Muscle layer of duodenum (tissue), 2 donors: Measurements from ENCODE around the gene SNAP29.
"Not testable (repeated sequence)": the region's sequence is repeated elsewhere in the genome, so short reads cannot be mapped to it uniquely, and the experiment has no call there.

Experiments used
- H3K27ac ChIP-seq: one replicate; pipeline ENCODE4 v1.7.0; 2013; ENCODE audit warnings: mild to moderate bottlenecking, low read length
- H3K27me3 ChIP-seq: one replicate; pipeline ENCODE4 v1.7.0; 2013; ENCODE audit warnings: low read depth, mild to moderate bottlenecking, control low read depth, low read length
- H3K36me3 ChIP-seq, 2 donors: one replicate each; pipeline ENCODE4 v1.7.0; 2013; ENCODE audit warnings: low read length in 2 of 2, control low read depth in 1 of 2, mild to moderate bottlenecking in 1 of 2; ENCODE audit not compliant: insufficient read depth in 2 of 2, control insufficient read depth in 1 of 2
- H3K4me1 ChIP-seq, 2 donors: one replicate each; pipeline ENCODE4 v1.7.0; 2013; ENCODE audit warnings: low read length in 2 of 2, mild to moderate bottlenecking in 2 of 2, control low read depth in 1 of 2, moderate library complexity in 1 of 2; ENCODE audit not compliant: insufficient read depth in 2 of 2, control insufficient read depth in 1 of 2
- H3K4me3 ChIP-seq, 2 donors: one replicate each; pipeline ENCODE4 v1.7.0; 2013; ENCODE audit warnings: low read length in 2 of 2, low read depth in 1 of 2, mild to moderate bottlenecking in 1 of 2
- H3K9me3 ChIP-seq, 2 donors: one replicate each; pipeline ENCODE4 v1.7.0; 2013; ENCODE audit warnings: low read length in 2 of 2, control low read depth in 1 of 2, mild to moderate bottlenecking in 1 of 2; ENCODE audit not compliant: control insufficient read depth in 1 of 2
- donor health status: healthy.

SNAP29 gene

DNA sequence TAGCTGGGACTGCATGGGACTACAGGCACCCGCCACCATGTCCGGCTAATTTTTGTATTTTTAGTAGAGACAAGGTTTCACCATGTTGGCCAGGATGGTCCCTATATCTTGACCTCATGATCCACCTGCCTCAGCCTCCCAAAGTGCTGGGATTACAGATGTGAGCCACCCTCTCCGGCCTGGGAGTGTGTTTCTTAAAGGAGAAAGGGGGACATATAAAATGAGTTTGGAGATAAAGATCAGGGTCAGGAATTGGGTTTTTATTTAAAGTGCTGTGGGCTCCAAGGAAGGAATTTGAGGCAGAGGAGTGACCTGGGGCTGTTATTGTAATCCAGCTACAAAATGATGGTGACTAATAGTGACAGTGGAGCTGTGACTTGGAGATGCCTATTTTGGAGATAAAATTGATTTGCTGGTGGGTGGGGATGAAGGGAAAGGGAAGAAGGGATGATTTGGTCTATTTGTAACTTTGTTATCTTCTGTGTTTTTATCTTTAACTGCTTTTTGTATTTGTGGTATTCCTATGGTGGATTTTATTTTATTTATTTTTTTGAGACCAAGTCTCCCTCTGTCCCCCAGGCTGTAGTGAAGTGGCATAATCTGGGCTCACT lies 63.4 kb downstream of the SNAP29 start:
- Histone ChIP-seq H3K27me3 (no peaks in the 10 kb centered on the region), H3K27ac (no peak overlapping the region), H3K4me1 (peaks cover 7 to 32% of the 10 kb centered on the region in 2 donors), H3K36me3 (no peaks in the 10 kb centered on the region), H3K4me3 (no peak overlapping the region), H3K9me3 (no peaks in the 10 kb centered on the region)

- Histone ChIP-seq H3K27ac (no peak overlapping the region), H3K4me3 (no peak overlapping the region), H3K4me1 (peaks cover 0 to 10% of the 10 kb centered on the region in 2 donors), H3K27me3 (no peaks in the 10 kb centered on the region), H3K36me3 (no peaks in the 10 kb centered on the region), H3K9me3 (no peaks in the 10 kb centered on the region)
Measured at GRCh38 chr22:20926243-20926642, 67.4 kb downstream of the SNAP29 start.

DNA sequence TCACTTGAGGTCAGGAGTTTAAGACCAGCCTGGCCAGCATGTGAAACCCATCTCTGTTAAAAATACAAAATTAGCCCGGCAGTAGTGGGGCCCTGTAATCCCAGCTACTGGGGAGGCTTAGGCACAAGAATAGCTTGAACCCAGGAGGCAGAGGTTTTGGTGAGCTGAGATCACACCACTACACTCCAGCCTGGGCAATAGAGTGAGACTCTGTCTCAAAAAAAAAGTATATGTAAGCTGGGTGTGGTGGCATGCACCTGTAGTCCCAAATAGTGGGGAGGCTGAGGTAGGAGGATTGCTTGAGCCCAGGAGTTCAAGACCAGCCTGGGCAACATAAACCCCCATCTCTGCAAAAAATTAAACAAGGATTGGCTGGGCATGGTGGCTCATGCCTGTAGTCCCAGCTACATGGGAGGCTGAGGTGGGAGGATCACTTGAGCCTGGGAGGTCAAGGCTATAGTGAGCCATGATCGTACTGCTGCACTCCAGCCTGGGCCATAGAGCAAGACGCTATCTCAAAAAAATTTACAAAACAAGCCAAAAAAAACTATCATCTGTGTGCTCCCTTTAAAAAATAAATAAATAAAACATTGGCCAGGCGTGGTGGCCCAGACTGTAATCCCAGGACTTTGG lies 69.2 kb downstream of the SNAP29 start:
- Histone ChIP-seq H3K36me3 (no peaks in the 10 kb centered on the region), H3K4me1 (no peaks in the 10 kb centered on the region), H3K4me3 (no peak overlapping the region), H3K27me3 (no peaks in the 10 kb centered on the region), H3K9me3 (no peaks in the 10 kb centered on the region), H3K27ac (no peak overlapping the region)

DNA sequence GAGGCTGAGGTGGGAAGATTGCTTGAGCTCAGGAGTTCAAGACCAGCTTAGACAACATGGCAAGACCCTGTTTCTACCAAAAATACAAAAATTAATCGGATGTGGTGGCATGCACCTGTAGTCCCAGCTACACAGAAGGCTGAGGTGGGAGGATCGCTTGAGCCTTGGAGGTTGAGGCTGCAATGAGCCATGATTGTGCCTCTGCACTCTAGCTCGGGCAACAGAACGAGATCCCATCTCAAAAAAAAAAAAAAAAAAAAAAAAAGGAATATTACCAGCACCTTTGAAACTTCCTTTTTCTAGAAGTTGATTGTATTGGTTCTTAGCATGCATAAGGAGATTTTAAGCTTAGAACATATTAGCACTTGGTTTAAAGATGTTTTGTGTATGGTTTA lies 69.8 kb downstream of the SNAP29 start:
- Histone ChIP-seq H3K4me1 (no peaks in the 10 kb centered on the region), H3K27me3 (no peaks in the 10 kb centered on the region), H3K36me3 (no peaks in the 10 kb centered on the region), H3K9me3 (no peaks in the 10 kb centered on the region), H3K27ac (no peak overlapping the region), H3K4me3 (no peak overlapping the region)

DNA sequence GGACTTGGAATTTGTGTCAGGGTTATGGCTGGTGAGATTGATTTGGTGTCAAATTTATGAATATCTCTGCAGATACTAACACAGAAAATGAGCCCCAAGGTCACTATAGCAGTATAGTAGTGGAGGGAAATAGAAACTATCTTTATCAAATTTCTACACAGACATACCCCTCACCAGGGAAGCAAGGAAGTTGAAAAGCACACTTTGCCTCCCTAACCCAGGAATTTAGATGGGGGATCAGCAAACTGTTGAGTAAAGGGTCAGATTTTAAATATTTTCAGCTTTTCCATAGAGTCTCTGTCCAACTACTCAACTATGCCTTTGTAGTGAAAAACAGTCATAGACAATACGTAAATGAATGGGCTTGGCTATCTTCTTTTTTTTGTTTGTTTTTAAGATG lies 71.2 kb downstream of the SNAP29 start:
- Histone ChIP-seq H3K4me1 (no peaks in the 10 kb centered on the region), H3K9me3 (no peaks in the 10 kb centered on the region), H3K36me3 (peaks cover 4 to 5% of the 10 kb centered on the region in 2 donors), H3K4me3 (no peak overlapping the region), H3K27ac (no peak overlapping the region), H3K27me3 (no peaks in the 10 kb centered on the region)

GRCh38 chr22:20930435-20930834 lies 71.6 kb downstream of the SNAP29 start:
- not testable (repeated sequence) for H3K9me3 ChIP-seq, H3K27me3 ChIP-seq, H3K27ac ChIP-seq, H3K4me3 ChIP-seq, H3K36me3 ChIP-seq, H3K4me1 ChIP-seq

DNA sequence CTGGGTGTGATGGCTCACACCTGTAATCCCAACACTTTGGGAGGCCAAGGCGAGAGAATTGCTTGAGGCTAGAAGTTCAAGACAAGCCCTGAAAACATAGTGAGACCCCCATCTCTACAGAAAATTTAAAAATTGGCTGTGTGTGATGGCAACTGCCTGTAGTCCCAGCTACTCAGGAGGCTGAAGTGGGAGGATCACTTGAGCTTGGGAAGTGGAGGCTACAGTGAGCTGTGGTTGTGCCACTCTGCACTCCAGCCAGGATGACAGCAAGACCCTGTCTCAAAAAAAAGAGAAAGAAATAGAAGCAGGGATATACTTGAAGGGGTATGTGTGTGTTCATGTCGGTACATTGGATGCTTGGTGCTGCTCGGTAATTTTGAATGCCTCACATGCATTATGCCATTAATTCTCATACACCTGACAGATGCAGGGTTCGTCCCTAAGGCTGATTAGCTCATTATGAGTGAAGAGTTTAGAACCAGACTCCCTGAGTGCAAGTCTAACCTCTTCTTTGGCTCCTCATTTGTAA lies 72.4 kb downstream of the SNAP29 start:
- Histone ChIP-seq H3K4me3 (no peak overlapping the region), H3K9me3 (no peaks in the 10 kb centered on the region), H3K27me3 (no peaks in the 10 kb centered on the region), H3K4me1 (peaks cover 0 to 3% of the 10 kb centered on the region in 2 donors), H3K36me3 (peaks cover 4 to 5% of the 10 kb centered on the region in 2 donors), H3K27ac (no peak overlapping the region)

DNA sequence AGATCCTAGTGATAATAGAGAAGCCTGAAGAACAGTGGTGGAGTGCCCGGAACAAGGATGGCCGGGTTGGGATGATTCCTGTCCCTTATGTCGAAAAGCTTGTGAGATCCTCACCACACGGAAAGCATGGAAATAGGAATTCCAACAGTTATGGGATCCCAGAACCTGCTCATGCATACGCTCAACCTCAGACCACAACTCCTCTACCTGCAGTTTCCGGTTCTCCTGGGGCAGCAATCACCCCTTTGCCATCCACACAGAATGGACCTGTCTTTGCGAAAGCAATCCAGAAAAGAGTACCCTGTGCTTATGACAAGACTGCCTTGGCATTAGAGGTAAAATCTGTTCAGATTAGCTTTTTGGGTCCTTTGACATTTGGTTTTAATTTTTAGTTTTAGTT lies 75.1 kb downstream of the SNAP29 start:
- no peaks in the 10 kb centered on the region for H3K27me3 ChIP-seq
- H3K9me3 ChIP-seq, result no peaks in the 10 kb centered on the region
- H3K36me3 ChIP-seq, result peaks cover 4 to 5% of the 10 kb centered on the region in 2 donors
- no peak overlapping the region for H3K27ac ChIP-seq
- no peak overlapping the region for H3K4me3 ChIP-seq
- peaks cover 6 to 19% of the 10 kb centered on the region in 2 donors for H3K4me1 ChIP-seq

DNA sequence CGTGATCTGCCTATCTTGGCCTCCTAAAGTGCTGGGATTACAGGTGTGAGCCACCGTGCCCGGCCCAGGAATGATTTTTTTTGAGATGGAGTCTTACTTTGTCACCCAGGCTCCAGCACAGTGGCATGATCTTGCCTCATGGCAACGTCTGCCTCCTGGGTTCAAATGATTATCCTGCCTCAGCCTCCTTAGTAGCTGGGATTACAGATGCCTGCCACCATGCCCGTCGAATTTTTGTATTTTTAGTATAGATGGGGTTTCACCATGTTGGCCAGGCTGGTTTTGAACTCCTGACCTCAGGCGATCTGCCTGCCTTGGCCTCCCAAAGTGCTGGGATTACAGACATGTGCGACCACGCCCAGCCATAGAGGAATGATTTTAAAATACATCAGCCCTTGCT lies 76.2 kb downstream of the SNAP29 start:
- not testable (repeated sequence) for H3K9me3 ChIP-seq, H3K27me3 ChIP-seq, H3K27ac ChIP-seq, H3K36me3 ChIP-seq, H3K4me3 ChIP-seq
- peaks cover 8 to 21% of the 10 kb centered on the region in 2 donors for H3K4me1 ChIP-seq

GRCh38 chr22:20935780-20936539 lies 77.2 kb downstream of the SNAP29 start:
- not testable (repeated sequence) for H3K4me3 ChIP-seq, H3K27ac ChIP-seq, H3K9me3 ChIP-seq, H3K36me3 ChIP-seq, H3K27me3 ChIP-seq
- peaks cover 17 to 28% of the 10 kb centered on the region in 2 donors for H3K4me1 ChIP-seq

DNA sequence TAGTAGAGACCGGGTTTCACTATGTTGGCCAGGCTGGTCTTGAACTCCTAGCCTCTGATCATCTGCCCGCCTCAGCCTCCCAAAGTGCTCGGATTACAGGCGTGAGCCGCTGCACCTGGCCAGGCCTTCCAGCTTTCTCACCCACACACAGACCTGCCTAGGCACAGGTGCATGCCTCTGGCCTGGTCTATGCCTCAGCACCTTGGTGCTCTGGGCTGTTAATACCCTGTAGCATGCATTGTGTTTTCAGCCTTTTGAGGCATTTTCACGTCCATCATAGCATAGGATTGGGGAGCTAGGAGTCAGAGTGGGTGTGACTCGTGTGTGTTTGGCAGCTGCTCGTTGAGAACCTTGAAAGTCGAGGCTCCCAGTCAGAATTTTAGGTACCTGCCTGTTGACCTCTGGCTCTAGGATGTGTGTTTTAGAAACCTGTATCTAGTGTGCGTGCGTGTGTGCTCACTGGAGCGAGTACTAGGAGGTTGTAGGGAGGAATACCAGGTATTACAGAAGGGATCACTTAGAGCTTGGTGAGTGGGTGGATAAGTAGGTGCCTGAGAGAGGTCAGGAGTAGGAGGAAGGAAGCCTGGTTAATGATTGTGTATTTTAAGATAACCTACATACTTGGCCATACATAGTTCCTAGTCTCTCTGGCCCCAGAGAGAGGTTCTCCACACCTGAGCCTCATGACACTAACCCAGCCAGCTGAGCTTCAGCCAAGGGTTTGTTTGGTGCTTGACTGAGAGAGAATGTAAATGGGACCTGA lies 78.4 kb downstream of the SNAP29 start:
- Histone ChIP-seq H3K27me3 (no peaks in the 10 kb centered on the region), H3K4me1 (peaks cover 19 to 31% of the 10 kb centered on the region in 2 donors), H3K36me3 (peaks cover 4 to 5% of the 10 kb centered on the region in 2 donors), H3K9me3 (no peaks in the 10 kb centered on the region), H3K27ac (no peak overlapping the region), H3K4me3 (no peak overlapping the region)
